ENCODE results near the gene UBE2K.
A peak's percentile ranks its signal among the peaks of the same experiment; 100 is the strongest.

Gene UBE2K

DNA sequence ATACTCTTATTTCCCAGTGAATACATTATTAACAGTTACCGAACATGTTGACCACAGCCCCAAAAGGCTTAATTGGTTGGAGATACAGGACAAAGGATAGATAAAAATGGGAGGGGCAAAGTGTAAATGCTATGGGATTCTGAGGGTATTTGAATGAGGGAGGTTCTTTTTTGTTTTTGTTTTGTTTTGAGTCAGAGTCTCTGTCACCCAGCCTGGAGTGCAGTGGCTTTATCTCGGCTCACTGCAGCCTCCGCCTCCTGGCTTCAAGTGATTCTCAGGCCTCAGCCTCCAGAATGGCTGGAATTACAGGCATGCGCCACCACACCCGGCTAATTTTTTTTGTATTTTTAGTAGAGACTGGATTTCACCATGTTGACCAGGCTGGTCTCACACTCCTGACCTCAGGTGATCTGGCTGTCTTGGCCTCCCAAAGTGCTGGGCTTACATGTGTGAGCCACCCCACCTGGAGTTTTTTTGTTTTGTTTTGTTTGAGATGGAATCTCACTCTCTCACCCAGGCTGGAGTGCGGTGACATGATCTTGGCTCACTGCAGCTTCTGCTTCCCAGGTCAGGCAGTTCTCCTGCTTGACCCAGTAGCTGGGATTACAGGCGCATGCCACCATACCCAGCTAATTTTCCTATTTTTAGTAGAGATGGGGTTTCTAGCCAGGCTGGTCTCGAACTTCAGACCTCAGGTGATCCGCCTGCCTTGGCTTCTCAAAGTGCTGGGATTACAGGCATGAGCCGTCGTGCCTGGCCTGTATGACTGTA is 9.0 kb downstream of the UBE2K start:
- Histone ChIP-seq H3K4me2 (no peak overlapping the region), H3K4me3 (IDR thresholded peaks at IDR 0.05; ENCODE audit: insufficient read depth, low read depth, low read length) (no peak overlapping the region), H3K36me3 (ENCODE audit: insufficient read depth) (no peaks in the 10 kb centered on the region), H3K79me2 (ENCODE audit: insufficient read depth, low read depth) (peaks cover 94% of the 10 kb centered on the region), H3K9ac (no peak overlapping the region), H2AFZ (ENCODE audit: low read depth) (no peak overlapping the region), H3K4me1 (ENCODE audit: low read depth, poor library complexity, severe bottlenecking) (peaks cover 35% of the 10 kb centered on the region), H4K20me1 (ENCODE audit: insufficient read depth) (peaks cover 4% of the 10 kb centered on the region; the same call in 1 of the 2 replicates), H3K27me3 (ENCODE audit: insufficient read depth, low read depth) (no peaks in the 10 kb centered on the region), H3K27ac (no peak overlapping the region)
- TF ChIP-seq, protein P1, sequence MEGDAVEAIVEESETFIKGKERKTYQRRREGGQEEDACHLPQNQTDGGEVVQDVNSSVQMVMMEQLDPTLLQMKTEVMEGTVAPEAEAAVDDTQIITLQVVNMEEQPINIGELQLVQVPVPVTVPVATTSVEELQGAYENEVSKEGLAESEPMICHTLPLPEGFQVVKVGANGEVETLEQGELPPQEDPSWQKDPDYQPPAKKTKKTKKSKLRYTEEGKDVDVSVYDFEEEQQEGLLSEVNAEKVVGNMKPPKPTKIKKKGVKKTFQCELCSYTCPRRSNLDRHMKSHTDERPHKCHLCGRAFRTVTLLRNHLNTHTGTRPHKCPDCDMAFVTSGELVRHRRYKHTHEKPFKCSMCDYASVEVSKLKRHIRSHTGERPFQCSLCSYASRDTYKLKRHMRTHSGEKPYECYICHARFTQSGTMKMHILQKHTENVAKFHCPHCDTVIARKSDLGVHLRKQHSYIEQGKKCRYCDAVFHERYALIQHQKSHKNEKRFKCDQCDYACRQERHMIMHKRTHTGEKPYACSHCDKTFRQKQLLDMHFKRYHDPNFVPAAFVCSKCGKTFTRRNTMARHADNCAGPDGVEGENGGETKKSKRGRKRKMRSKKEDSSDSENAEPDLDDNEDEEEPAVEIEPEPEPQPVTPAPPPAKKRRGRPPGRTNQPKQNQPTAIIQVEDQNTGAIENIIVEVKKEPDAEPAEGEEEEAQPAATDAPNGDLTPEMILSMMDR (conservative IDR thresholded peaks at IDR 0.05; ENCODE audit: low read depth, low read length) = no peak

DNA sequence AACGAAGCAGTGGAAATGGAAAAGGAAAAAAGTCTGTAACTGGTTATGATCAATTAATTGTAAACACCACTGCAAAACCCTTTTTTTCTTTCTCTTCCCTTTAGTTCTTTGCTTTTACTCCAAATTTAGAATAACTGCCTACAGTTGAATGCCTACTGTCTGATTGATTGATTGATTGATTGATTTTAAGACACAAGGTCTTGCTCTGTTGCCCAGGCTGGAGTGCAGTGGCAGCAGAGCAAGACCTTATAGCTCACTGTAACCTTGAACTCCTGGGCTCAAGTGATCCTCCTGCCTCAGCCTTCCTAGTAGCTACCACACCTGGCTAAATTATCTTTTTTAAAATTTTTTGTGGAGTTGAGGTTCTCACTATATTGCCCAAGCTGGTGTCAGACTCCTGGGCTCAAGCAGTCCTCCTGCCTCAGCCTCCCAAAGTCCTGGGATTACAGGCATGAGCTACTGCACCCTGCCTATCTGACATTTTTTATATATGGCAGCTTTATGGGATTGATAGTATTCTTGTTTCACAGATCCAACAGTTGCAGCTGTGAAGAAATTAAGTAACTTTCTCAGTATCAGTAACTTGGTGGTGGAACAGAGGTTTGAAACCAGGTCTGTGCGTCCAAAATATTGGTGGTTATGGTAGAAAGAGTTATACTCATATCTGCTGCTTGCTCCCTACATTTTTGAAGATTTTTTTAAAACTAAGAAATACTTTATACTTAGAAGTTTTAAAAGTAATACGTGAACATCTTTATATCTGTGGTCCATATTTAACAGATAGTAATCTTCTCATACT is 12.4 kb downstream of the UBE2K start:
- Histone ChIP-seq H3K27me3 (ENCODE audit: insufficient read depth, low read depth) (no peaks in the 10 kb centered on the region), H2AFZ (ENCODE audit: low read depth) (no peak overlapping the region), H3K4me2 (no peak overlapping the region; the same call in 1 of the 2 replicates), H3K79me2 (ENCODE audit: insufficient read depth, low read depth) (peaks cover 88% of the 10 kb centered on the region), H3K4me3 (IDR thresholded peaks at IDR 0.05; ENCODE audit: insufficient read depth, low read depth, low read length) (no peak overlapping the region), H3K9ac (no peak overlapping the region), H3K27ac (peak overlapping the region; percentile 38; the same call in 1 of the 2 replicates), H3K36me3 (ENCODE audit: insufficient read depth) (no peaks in the 10 kb centered on the region), H4K20me1 (ENCODE audit: insufficient read depth) (peaks cover 4% of the 10 kb centered on the region; the same call in 1 of the 2 replicates), H3K4me1 (ENCODE audit: low read depth, poor library complexity, severe bottlenecking) (peaks cover 57% of the 10 kb centered on the region)
- TF ChIP-seq, protein P1 (conservative IDR thresholded peaks at IDR 0.05; ENCODE audit: low read depth, low read length) = no peak

DNA sequence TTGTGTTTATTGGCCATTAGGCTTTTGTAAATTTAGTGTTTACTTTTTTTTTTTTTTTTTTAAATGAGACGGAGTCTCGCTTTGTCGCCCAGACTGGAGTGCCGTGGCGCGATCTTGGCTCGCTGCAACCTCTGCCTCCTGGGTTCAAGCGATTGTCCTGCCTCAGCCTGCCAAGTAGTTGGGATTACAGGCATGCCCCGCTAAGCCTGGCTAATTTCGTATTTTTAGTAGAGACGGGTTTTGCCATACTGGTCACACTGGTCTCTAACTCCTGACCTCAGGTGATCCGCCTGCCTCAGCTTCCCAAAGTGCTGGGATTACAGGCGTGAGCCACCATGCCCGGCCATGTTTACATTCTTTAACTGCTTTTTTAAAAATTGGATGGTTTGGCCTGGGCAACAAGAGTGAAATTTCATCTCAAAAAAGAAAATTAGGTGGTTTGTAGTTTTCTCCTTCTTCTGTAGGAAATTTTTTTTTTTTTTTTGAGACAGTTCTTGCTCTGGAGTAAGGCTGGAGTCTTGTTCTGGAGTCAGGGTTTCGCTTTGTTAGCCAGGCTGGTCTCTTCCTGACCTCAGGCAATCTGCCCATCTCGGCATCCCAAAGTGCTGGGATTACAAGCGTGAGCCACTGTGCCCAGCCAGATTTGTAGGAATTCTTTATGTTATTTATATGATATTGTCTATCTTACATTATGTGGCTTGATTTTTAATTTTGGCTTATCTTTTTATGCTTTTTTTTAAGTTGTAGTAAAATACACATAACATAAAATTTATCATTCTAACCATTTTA is 15.1 kb downstream of the UBE2K start:
- H3K4me2 ChIP-seq = peak overlapping the region; percentile 26; the same call in 1 of the 2 replicates
- H4K20me1 ChIP-seq (ENCODE audit: insufficient read depth) = peaks cover 4% of the 10 kb centered on the region; the same call in 1 of the 2 replicates
- H3K79me2 ChIP-seq (ENCODE audit: insufficient read depth, low read depth) = peaks cover 90% of the 10 kb centered on the region

More for the DNA sequence above, 15.1 kb downstream of the UBE2K start:
- no peak overlapping the region for H3K4me3 ChIP-seq (IDR thresholded peaks at IDR 0.05; ENCODE audit: insufficient read depth, low read depth, low read length)
- TF ChIP-seq, protein P1 (conservative IDR thresholded peaks at IDR 0.05; ENCODE audit: low read depth, low read length) = no peak
- peaks cover 61% of the 10 kb centered on the region for H3K4me1 ChIP-seq (ENCODE audit: low read depth, poor library complexity, severe bottlenecking)
- H3K27ac ChIP-seq = peak overlapping the region; percentile 7; the same call in 1 of the 2 replicates
- no peak overlapping the region for H2AFZ ChIP-seq (ENCODE audit: low read depth)
- H3K27me3 ChIP-seq (ENCODE audit: insufficient read depth, low read depth) = no peaks in the 10 kb centered on the region
- H3K9ac ChIP-seq = no peak overlapping the region
- H3K36me3 ChIP-seq (ENCODE audit: insufficient read depth) = no peaks in the 10 kb centered on the region

Data from KMS-11 (cell line).